Measurements from ENCODE around the gene MGMT.

MGMT gene

DNA sequence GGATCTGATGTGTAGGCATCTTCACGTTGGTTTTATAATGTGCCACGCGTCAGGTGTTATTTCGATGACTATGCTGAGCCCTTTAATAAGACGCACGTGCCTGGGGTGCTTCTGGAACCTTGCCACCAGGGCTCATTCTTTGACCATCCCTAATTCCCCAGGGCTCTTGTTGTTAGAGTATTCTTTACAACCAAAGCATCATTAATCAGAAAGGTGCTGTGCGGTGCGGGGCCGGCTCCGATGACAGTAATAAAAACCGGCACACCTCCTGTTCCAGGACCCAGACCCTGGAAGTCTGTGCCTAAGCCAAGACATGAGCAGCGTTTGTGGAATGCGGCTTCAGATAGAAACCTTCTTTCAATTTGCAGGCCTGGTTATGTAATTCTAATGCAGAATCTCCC, 58.4 kb downstream of the MGMT start:
- Histone ChIP-seq H3K4me1 (ENCODE audit: control insufficient read depth in 2 of 2, insufficient read depth in 2 of 2, low read length in 2 of 2) (no peaks in the 10 kb centered on the region), H3K27ac (ENCODE audit: low read depth in 2 of 2, low read length in 2 of 2) (no peak overlapping the region), H3K36me3 (ENCODE audit: control insufficient read depth in 2 of 2, insufficient read depth in 2 of 2, low read length in 2 of 2) (no peaks in the 10 kb centered on the region), H3K9me3 (ENCODE audit: control insufficient read depth in 2 of 2, low read length in 2 of 2) (no peaks in the 10 kb centered on the region), H3K27me3 (ENCODE audit: control insufficient read depth in 2 of 2, insufficient read depth in 2 of 2, low read length in 2 of 2) (no peaks in the 10 kb centered on the region), H3K9ac (ENCODE audit: low read depth in 1 of 2, low read length in 2 of 2) (no peak overlapping the region), H3K4me3 (ENCODE audit: low read length in 2 of 2) (no peak overlapping the region)

- Histone ChIP-seq H3K9ac (ENCODE audit: low read depth in 1 of 2, low read length in 2 of 2) (no peak overlapping the region), H3K4me1 (ENCODE audit: control insufficient read depth in 2 of 2, insufficient read depth in 2 of 2, low read length in 2 of 2) (no peaks in the 10 kb centered on the region), H3K36me3 (ENCODE audit: control insufficient read depth in 2 of 2, insufficient read depth in 2 of 2, low read length in 2 of 2) (no peaks in the 10 kb centered on the region), H3K27me3 (ENCODE audit: control insufficient read depth in 2 of 2, insufficient read depth in 2 of 2, low read length in 2 of 2) (no peaks in the 10 kb centered on the region), H3K9me3 (ENCODE audit: control insufficient read depth in 2 of 2, low read length in 2 of 2) (no peaks in the 10 kb centered on the region), H3K27ac (ENCODE audit: low read depth in 2 of 2, low read length in 2 of 2) (no peak overlapping the region), H3K4me3 (ENCODE audit: low read length in 2 of 2) (no peak overlapping the region)
Observed at GRCh38 chr10:129526943-129527342, 59.9 kb downstream of the MGMT start.

DNA sequence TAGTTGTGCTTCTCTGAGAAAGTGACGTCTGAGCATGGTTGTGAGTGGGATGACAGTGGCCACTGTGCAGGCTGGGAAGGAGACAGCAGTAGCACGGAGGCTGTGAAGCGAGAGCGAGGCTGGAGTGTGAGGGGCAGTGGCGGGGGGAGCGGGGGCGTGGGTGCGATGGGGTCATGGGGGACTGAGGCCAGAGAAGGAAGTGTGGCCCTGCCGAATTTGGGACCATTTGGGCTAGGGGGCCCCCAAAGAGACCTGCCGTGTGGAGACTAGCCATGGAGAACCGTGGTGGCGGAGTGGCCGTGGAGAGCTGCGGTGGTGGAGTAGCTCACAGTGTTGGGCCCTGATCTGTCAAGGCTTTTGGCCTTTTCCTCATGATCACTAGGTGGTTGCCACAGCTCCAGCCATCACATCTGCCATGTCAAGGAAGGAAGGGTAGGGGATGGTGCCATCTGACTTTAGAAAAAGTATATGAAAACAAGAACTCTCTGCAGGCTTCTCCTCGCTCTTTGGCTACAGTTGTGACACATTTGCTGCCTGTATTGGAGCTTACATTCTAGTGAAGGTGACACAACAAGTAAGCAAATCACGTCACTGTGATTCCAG, 61.4 kb downstream of the MGMT start:
- Histone ChIP-seq H3K9ac (ENCODE audit: low read depth in 1 of 2, low read length in 2 of 2) (no peak overlapping the region), H3K27me3 (ENCODE audit: control insufficient read depth in 2 of 2, insufficient read depth in 2 of 2, low read length in 2 of 2) (no peaks in the 10 kb centered on the region)

DNA sequence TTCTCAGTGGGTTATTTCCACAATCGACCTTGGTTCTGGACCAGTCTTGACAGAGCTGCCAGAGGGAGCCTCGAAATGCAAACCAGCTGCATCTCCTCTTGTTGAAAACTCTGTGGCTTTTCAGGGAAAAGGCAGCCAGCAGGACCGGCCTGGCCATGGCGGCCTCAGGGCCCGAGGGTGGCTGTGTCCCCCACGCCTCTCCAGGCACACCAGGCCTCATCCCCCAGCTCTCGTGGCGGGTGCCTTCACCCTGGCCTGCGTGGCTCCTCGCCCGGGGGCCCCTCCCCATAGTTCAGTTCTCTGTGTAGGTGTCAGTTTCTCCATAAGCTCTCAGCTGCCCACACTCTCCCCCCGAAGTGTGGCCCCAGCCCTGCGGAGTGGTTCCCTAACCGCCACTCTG, 63.5 kb downstream of the MGMT start:
- Histone ChIP-seq H3K36me3 (ENCODE audit: control insufficient read depth in 2 of 2, insufficient read depth in 2 of 2, low read length in 2 of 2) (no peaks in the 10 kb centered on the region), H3K4me3 (ENCODE audit: low read length in 2 of 2) (no peak overlapping the region), H3K4me1 (ENCODE audit: control insufficient read depth in 2 of 2, insufficient read depth in 2 of 2, low read length in 2 of 2) (no peaks in the 10 kb centered on the region), H3K27me3 (ENCODE audit: control insufficient read depth in 2 of 2, insufficient read depth in 2 of 2, low read length in 2 of 2) (no peaks in the 10 kb centered on the region), H3K9ac (ENCODE audit: low read depth in 1 of 2, low read length in 2 of 2) (no peak overlapping the region), H3K27ac (ENCODE audit: low read depth in 2 of 2, low read length in 2 of 2) (no peak overlapping the region), H3K9me3 (ENCODE audit: control insufficient read depth in 2 of 2, low read length in 2 of 2) (no peaks in the 10 kb centered on the region)

More for the DNA sequence above, 61.4 kb downstream of the MGMT start:
- no peaks in the 10 kb centered on the region for H3K9me3 ChIP-seq (ENCODE audit: control insufficient read depth in 2 of 2, low read length in 2 of 2)
- H3K27ac ChIP-seq (ENCODE audit: low read depth in 2 of 2, low read length in 2 of 2): no peak overlapping the region
- no peaks in the 10 kb centered on the region for H3K36me3 ChIP-seq (ENCODE audit: control insufficient read depth in 2 of 2, insufficient read depth in 2 of 2, low read length in 2 of 2)
- H3K4me1 ChIP-seq (ENCODE audit: control insufficient read depth in 2 of 2, insufficient read depth in 2 of 2, low read length in 2 of 2): no peaks in the 10 kb centered on the region
- no peak overlapping the region for H3K4me3 ChIP-seq (ENCODE audit: low read length in 2 of 2)

GRCh38 chr10:129531195-129531968, 64.3 kb downstream of the MGMT start:
- peaks cover 0 to 2% of the 10 kb centered on the region in 2 donors for H3K36me3 ChIP-seq (ENCODE audit: control insufficient read depth in 2 of 2, insufficient read depth in 2 of 2, low read length in 2 of 2)
- no peaks in the 10 kb centered on the region for H3K27me3 ChIP-seq (ENCODE audit: control insufficient read depth in 2 of 2, insufficient read depth in 2 of 2, low read length in 2 of 2)
- H3K4me1 ChIP-seq (ENCODE audit: control insufficient read depth in 2 of 2, insufficient read depth in 2 of 2, low read length in 2 of 2): no peaks in the 10 kb centered on the region
- no peak overlapping the region for H3K27ac ChIP-seq (ENCODE audit: low read depth in 2 of 2, low read length in 2 of 2)
- no peak overlapping the region for H3K9ac ChIP-seq (ENCODE audit: low read depth in 1 of 2, low read length in 2 of 2)
- no peaks in the 10 kb centered on the region for H3K9me3 ChIP-seq (ENCODE audit: control insufficient read depth in 2 of 2, low read length in 2 of 2)
- H3K4me3 ChIP-seq (ENCODE audit: low read length in 2 of 2): no peak overlapping the region

DNA sequence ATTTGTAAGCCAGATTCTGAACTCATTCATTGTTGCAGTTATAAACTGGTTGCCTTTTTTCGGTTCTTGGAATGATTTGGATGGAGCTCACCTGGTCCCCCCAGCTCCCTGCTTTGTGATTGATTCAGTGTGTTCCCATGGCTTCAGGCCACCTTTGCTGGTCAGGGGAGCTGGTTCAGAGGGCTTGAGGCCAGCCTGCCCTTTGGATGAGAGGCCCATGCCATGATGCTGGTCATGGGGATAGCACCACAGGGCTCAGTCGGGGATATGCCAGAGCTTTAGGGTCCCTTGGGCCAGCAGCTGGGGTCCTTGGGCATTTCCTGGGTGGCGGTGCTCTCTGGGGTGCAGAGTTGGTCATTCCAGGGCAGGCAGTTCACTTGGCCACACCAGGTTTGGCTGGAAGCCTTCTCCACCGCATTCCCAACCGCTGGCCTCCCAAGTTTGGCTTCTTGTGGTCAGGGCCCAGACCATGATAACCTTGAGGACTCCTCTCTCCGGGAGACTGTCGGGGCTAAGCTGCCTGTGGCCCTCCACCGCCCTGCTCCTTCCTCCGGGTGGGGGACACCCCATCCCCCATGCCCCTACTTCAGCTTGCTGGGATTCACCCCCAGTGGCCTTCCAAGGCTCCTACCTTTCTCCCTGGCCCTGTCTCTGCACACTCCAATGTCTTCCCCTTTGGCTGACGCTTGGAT, 65.1 kb downstream of the MGMT start:
- Histone ChIP-seq H3K9ac (ENCODE audit: low read depth in 1 of 2, low read length in 2 of 2) (no peak overlapping the region), H3K36me3 (ENCODE audit: control insufficient read depth in 2 of 2, insufficient read depth in 2 of 2, low read length in 2 of 2) (peaks cover 0 to 3% of the 10 kb centered on the region in 2 donors), H3K27ac (ENCODE audit: low read depth in 2 of 2, low read length in 2 of 2) (no peak overlapping the region), H3K4me3 (ENCODE audit: low read length in 2 of 2) (no peak overlapping the region), H3K9me3 (ENCODE audit: control insufficient read depth in 2 of 2, low read length in 2 of 2) (no peaks in the 10 kb centered on the region), H3K27me3 (ENCODE audit: control insufficient read depth in 2 of 2, insufficient read depth in 2 of 2, low read length in 2 of 2) (no peaks in the 10 kb centered on the region), H3K4me1 (ENCODE audit: control insufficient read depth in 2 of 2, insufficient read depth in 2 of 2, low read length in 2 of 2) (no peaks in the 10 kb centered on the region)

- H3K9me3 ChIP-seq (ENCODE audit: control insufficient read depth in 2 of 2, low read length in 2 of 2): no peaks in the 10 kb centered on the region
- H3K4me3 ChIP-seq (ENCODE audit: low read length in 2 of 2): no peak overlapping the region
- no peaks in the 10 kb centered on the region for H3K27me3 ChIP-seq (ENCODE audit: control insufficient read depth in 2 of 2, insufficient read depth in 2 of 2, low read length in 2 of 2)
- H3K9ac ChIP-seq (ENCODE audit: low read depth in 1 of 2, low read length in 2 of 2): no peak overlapping the region
- no peaks in the 10 kb centered on the region for H3K4me1 ChIP-seq (ENCODE audit: control insufficient read depth in 2 of 2, insufficient read depth in 2 of 2, low read length in 2 of 2)
- H3K27ac ChIP-seq (ENCODE audit: low read depth in 2 of 2, low read length in 2 of 2): no peak overlapping the region
- peaks cover 0 to 7% of the 10 kb centered on the region in 2 donors for H3K36me3 ChIP-seq (ENCODE audit: control insufficient read depth in 2 of 2, insufficient read depth in 2 of 2, low read length in 2 of 2)
Observed at GRCh38 chr10:129532838-129533237, 65.8 kb downstream of the MGMT start.

DNA sequence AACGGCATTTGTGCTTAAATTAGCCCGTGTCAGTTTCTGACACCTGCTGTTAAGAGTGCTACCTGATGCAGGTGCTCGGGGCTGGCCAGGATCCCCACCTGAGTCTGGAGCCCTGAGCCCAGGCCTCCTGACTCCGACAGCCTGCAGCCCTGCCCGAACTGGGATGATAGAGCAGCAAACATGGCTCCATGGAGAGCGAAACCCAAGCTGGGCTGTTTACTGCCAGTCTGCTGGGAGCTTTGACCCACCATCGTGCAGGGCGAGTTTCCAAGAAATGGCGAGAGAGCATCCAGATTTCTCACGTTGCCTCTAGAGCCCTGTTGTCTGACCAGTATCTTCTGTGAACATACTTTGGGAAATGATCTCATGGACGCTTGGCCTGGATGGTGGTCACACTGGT, 66.2 kb downstream of the MGMT start:
- Histone ChIP-seq H3K36me3 (ENCODE audit: control insufficient read depth in 2 of 2, insufficient read depth in 2 of 2, low read length in 2 of 2) (peaks cover 0 to 7% of the 10 kb centered on the region in 2 donors), H3K4me1 (ENCODE audit: control insufficient read depth in 2 of 2, insufficient read depth in 2 of 2, low read length in 2 of 2) (no peaks in the 10 kb centered on the region), H3K27me3 (ENCODE audit: control insufficient read depth in 2 of 2, insufficient read depth in 2 of 2, low read length in 2 of 2) (no peaks in the 10 kb centered on the region), H3K4me3 (ENCODE audit: low read length in 2 of 2) (no peak overlapping the region), H3K27ac (ENCODE audit: low read depth in 2 of 2, low read length in 2 of 2) (no peak overlapping the region), H3K9me3 (ENCODE audit: control insufficient read depth in 2 of 2, low read length in 2 of 2) (no peaks in the 10 kb centered on the region), H3K9ac (ENCODE audit: low read depth in 1 of 2, low read length in 2 of 2) (no peak overlapping the region)

- H3K27ac ChIP-seq (ENCODE audit: low read depth in 2 of 2, low read length in 2 of 2): no peak overlapping the region
- H3K9me3 ChIP-seq (ENCODE audit: control insufficient read depth in 2 of 2, low read length in 2 of 2): no peaks in the 10 kb centered on the region
- H3K4me1 ChIP-seq (ENCODE audit: control insufficient read depth in 2 of 2, insufficient read depth in 2 of 2, low read length in 2 of 2): no peaks in the 10 kb centered on the region
- H3K4me3 ChIP-seq (ENCODE audit: low read length in 2 of 2): no peak overlapping the region
- H3K9ac ChIP-seq (ENCODE audit: low read depth in 1 of 2, low read length in 2 of 2): no peak overlapping the region
- H3K36me3 ChIP-seq (ENCODE audit: control insufficient read depth in 2 of 2, insufficient read depth in 2 of 2, low read length in 2 of 2): peaks cover 0 to 7% of the 10 kb centered on the region in 2 donors
- no peaks in the 10 kb centered on the region for H3K27me3 ChIP-seq (ENCODE audit: control insufficient read depth in 2 of 2, insufficient read depth in 2 of 2, low read length in 2 of 2)
Observed at GRCh38 chr10:129534826-129535225, 67.8 kb downstream of the MGMT start.

DNA sequence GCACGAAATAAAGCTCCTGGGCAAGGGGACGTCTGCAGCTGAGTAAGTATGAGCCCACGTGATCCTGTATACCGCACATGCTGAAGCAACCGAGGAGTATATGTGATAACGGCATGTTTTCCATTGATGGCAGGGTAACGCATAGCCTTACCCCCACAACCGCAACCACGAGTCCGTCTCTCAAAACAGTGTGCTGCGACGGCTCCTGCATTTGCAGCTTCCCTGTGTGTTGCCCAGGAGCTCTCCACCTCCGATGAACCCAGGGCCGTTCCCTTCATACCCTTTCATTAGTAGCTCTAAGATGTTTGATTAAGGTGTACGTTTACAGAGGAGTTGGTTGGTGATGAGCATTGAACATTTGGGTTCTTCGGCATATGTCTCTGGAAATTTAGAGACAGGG, 69.3 kb downstream of the MGMT start:
- peaks cover 0 to 7% of the 10 kb centered on the region in 2 donors for H3K36me3 ChIP-seq (ENCODE audit: control insufficient read depth in 2 of 2, insufficient read depth in 2 of 2, low read length in 2 of 2)
- H3K27me3 ChIP-seq (ENCODE audit: control insufficient read depth in 2 of 2, insufficient read depth in 2 of 2, low read length in 2 of 2): no peaks in the 10 kb centered on the region

More for the DNA sequence above, 69.3 kb downstream of the MGMT start:
- H3K9ac ChIP-seq (ENCODE audit: low read depth in 1 of 2, low read length in 2 of 2): no peak overlapping the region
- H3K4me1 ChIP-seq (ENCODE audit: control insufficient read depth in 2 of 2, insufficient read depth in 2 of 2, low read length in 2 of 2): no peaks in the 10 kb centered on the region
- no peak overlapping the region for H3K4me3 ChIP-seq (ENCODE audit: low read length in 2 of 2)
- no peaks in the 10 kb centered on the region for H3K9me3 ChIP-seq (ENCODE audit: control insufficient read depth in 2 of 2, low read length in 2 of 2)
- no peak overlapping the region for H3K27ac ChIP-seq (ENCODE audit: low read depth in 2 of 2, low read length in 2 of 2)

All from mucosa of rectum (tissue), 2 donors.